Measurements from ENCODE around the gene MDGA2.

DNA sequence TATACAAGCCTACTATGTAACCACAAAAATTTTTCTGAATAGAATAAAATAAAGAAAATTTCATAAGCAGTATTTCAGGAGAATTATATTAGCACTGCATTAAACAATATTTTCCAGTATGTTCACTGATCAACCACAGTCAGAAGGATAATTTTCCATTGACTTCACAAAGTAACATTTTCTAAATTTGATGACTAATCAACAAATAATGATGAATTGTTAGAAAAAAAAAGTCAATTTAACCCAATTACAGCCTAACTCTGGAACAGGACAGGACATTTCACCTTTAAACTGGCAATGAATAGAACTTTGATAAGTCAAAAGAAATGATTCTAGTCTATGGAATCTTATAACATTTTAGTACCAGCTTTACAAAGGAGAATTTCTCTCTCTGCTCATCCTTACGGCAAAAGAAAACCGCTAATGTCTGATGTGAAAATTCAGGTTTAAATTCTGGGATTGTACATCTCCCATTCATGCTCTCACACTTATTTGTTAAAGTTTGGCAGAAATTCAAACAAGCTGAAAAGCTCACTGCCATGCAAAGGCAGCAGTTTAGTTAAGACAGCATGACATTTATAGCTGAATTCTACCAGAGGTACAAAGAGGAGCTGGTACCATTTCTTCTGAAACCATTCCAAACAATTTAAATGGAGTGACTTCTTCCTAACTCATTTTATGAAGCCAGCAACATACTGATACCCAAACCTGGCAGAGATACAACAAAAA, 84.5 kb downstream of the MDGA2 start:
- TF ChIP-seq, protein P1, sequence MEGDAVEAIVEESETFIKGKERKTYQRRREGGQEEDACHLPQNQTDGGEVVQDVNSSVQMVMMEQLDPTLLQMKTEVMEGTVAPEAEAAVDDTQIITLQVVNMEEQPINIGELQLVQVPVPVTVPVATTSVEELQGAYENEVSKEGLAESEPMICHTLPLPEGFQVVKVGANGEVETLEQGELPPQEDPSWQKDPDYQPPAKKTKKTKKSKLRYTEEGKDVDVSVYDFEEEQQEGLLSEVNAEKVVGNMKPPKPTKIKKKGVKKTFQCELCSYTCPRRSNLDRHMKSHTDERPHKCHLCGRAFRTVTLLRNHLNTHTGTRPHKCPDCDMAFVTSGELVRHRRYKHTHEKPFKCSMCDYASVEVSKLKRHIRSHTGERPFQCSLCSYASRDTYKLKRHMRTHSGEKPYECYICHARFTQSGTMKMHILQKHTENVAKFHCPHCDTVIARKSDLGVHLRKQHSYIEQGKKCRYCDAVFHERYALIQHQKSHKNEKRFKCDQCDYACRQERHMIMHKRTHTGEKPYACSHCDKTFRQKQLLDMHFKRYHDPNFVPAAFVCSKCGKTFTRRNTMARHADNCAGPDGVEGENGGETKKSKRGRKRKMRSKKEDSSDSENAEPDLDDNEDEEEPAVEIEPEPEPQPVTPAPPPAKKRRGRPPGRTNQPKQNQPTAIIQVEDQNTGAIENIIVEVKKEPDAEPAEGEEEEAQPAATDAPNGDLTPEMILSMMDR (conservative IDR thresholded peaks at IDR 0.05): no peak
- TF ChIP-seq EZH2 (IDR thresholded peaks at IDR 0.05; ENCODE audit: low read depth): no peak
